Transverse colon (tissue), 4 donors: Measurements from ENCODE around the gene CGRRF1. TPM values are rescaled to one million over a fixed set of nuclear protein-coding genes. Genes with fewer than 3 reads are reported as not detected.

Experiments
- DNase-seq: peaks from one replicate; pipeline ENCODE4 v3.0.0-alpha.2; 2019
- H3K27ac ChIP-seq, 4 donors: fragments of 200-600 bp; sonication (generic); 2 replicates each; pipeline ENCODE4 v1.5.1; 2016 to 2018; ENCODE audit warnings: inconsistent platforms in 4 of 4
- H3K27me3 ChIP-seq: fragments of 200-600 bp; sonication (generic); 2 replicates; pipeline ENCODE4 v1.5.1; 2017; ENCODE audit warnings: inconsistent platforms
- H3K36me3 ChIP-seq, 4 donors: fragments of 200-600 bp; sonication (generic); 2 replicates each; pipeline ENCODE4 v1.5.1; 2017 to 2019; ENCODE audit warnings: inconsistent platforms in 4 of 4
- H3K4me1 ChIP-seq, 4 donors: fragments of 200-600 bp; sonication (generic); 2 replicates each; pipeline ENCODE4 v1.5.1; 2017 to 2020; ENCODE audit warnings: inconsistent platforms in 4 of 4
- H3K4me3 ChIP-seq, 4 donors: fragments of 200-600 bp; sonication (generic); 1 replicate in 1 of 4; 2 replicates in 3 of 4; pipeline versions ENCODE4 v1.5.1 to v1.6.1; 2017 to 2019; ENCODE audit warnings: inconsistent platforms in 4 of 4
- H3K9me3 ChIP-seq, 2 donors: fragments of 200-600 bp; sonication (generic); 2 replicates each; pipeline ENCODE4 v1.5.1; 2017 to 2019; ENCODE audit warnings: inconsistent platforms in 2 of 2
- CTCF ChIP-seq, 5 experiments: fragments of 200-600 bp in 3 of 5; fragments of 450-650 bp in 2 of 5; sonication (generic) in 3 of 5; IDR thresholded peaks; 1 replicate in 2 of 5; 2 replicates in 3 of 5; pipeline ENCODE4 v1.5.1; 2016 to 2017; ENCODE audit warnings: antibody characterized with exemption in 5 of 5, inconsistent platforms in 3 of 5, mild to moderate bottlenecking in 2 of 5, moderate library complexity in 1 of 5
- EP300 ChIP-seq: sonication (generic); formaldehyde crosslinking; IDR thresholded peaks from one replicate; pipeline ENCODE4 v1.6.1; 2017; ENCODE audit warnings: antibody characterized with exemption, low read depth
- POLR2A ChIP-seq: fragments of 450-650 bp; IDR thresholded peaks from one replicate; pipeline ENCODE4 v1.6.1; 2016; ENCODE audit warnings: antibody characterized with exemption, mild to moderate bottlenecking, moderate library complexity
- POLR2AphosphoS5 ChIP-seq, 3 donors: sonication (generic); formaldehyde crosslinking; IDR thresholded peaks; one replicate each; pipeline ENCODE4 v1.6.1; 2016; ENCODE audit warnings: antibody characterized with exemption in 3 of 3
- WGBS, 2 donors: methylation state at CpG; one replicate each; pipeline ENCODE4 v1.1.5; 2018; ENCODE audit warnings: low coverage in 1 of 2; 5-methylcytosine and 5-hydroxymethylcytosine counted together
- in situ Hi-C, 4 donors: fragments of 200-750 bp; cut with MboI; loops; one replicate each; pipeline versions ENCODE4 v1.15.0 to v1.15.1; 2017; ENCODE audit warnings: low sequenced_read_pairs in 3 of 4, low pct_ligation_motif_present in 1 of 4, low pct_unique_long_range_greater_than_20kb in 1 of 4
- intact Hi-C: fragments of 100-400 bp; cut with DNase I; formaldehyde crosslinking; loops from one replicate; pipeline ENCODE4 v1.15.1; 2023; ENCODE audit warnings: low total_unique reads
- total RNA-seq, 4 donors: library from RNA; depleted of rRNA; stranded (reverse); fragments of >200 nt; gene quantifications; one replicate each; pipeline ENCODE4 v1.1.0, GENCODE V29; 2016

The CGRRF1 gene
- total RNA-seq, 4 donors from 2014 or later, result 2.6 to 46.8 (median 18.0) TPM

GRCh38 chr14:54570631-54571415 is 61.1 kb downstream of the CGRRF1 start:
- DNase-seq, result no peak
- no peak overlapping the region for H3K4me3 ChIP-seq
- 67 to 69% methylated on average over 5 of the region's 5 CpGs for WGBS, 2 donors

DNA sequence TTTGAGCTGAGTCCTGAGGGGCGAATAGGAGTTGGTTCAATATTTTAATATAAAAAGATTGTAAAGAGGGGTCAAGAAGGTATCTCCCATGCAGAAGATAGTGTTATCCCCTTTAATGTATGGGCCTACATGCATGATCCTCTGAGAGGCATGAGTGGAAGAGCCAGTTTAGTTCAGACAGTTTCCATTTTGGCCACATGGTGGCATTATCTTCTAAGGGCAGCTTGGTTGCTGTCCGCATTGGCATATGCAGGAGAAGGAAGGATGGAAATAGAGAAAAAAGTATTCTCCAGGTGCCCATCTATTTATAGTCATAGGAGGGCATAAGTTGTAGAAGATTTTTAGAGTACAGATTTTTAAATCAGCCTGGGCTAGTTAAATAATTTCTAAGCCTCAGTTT is 62.6 kb downstream of the CGRRF1 start:
- intact Hi-C loops (no loop called here), in situ Hi-C loops (loop anchor here in 3 of 4 donors (10.0 kb wide), 2 partner anchors 112 to 202 kb away; no protein-coding TSS in a partner anchor)
- no peaks in the 10 kb centered on the region for H3K27me3 ChIP-seq
- H3K27ac ChIP-seq, result no peak overlapping the region
- DNase-seq, result no peak
- no peak overlapping the region for H3K4me3 ChIP-seq
- TF ChIP-seq POLR2AphosphoS5 (IDR thresholded peaks at IDR 0.05) (peak in 1 of 3 donors; percentile 29), POLR2A (no peak), CTCF (IDR thresholded peaks at IDR 0.05) (peak; percentile 20 to 41 (median 27)), EP300 (no peak)
- H3K9me3 ChIP-seq, result no peaks in the 10 kb centered on the region
- H3K4me1 ChIP-seq, result peaks cover 0 to 34% (median 19%) of the 10 kb centered on the region in 4 donors
- H3K36me3 ChIP-seq, result peaks cover 0 to 13% (median 0%) of the 10 kb centered on the region in 4 donors
- 93 to 96% methylated on average over 2 of the region's 2 CpGs for WGBS, 2 donors

More at GRCh38 chr14:54570631-54571415, 61.1 kb downstream of the CGRRF1 start:
- Histone ChIP-seq H3K4me1 (peaks cover 0 to 27% (median 17%) of the 10 kb centered on the region in 4 donors), H3K9me3 (no peaks in the 10 kb centered on the region), H3K27ac (peak overlapping the region; percentile 97 to 99 (median 98)), H3K27me3 (no peaks in the 10 kb centered on the region), H3K36me3 (peaks cover 0 to 13% (median 0%) of the 10 kb centered on the region in 4 donors)
- TF ChIP-seq CTCF (IDR thresholded peaks at IDR 0.05), result no peak
- no peak for TF ChIP-seq POLR2A
- no peak for TF ChIP-seq EP300
- no peak for TF ChIP-seq POLR2AphosphoS5 (IDR thresholded peaks at IDR 0.05)
- in situ Hi-C loops, result loop anchor here in 3 of 4 donors (10.0 kb wide), 2 partner anchors 114 to 204 kb away; no protein-coding TSS in a partner anchor
- intact Hi-C loops, result no loop called here

DNA sequence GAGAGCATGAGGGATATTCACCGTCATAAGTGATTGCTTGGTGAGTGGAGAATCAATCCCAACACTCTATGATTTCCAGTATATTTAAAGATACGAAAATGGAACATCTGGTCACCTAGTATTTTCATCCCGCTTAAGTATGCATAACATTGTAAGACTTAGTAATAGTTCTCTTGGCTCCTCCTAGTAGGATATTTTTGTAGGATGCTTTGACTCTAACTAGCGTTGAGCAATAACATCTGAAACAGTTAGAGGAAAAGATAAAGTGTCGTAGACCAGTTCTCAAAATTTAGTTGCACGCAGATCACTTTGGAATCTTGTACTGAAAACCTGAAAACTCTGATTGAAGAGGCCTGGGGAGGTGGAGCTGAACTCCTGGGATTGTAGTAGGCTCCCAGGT is 64.8 kb downstream of the CGRRF1 start:
- Histone ChIP-seq H3K4me1 (peaks cover 4 to 32% (median 17%) of the 10 kb centered on the region in 4 donors), H3K27me3 (no peaks in the 10 kb centered on the region), H3K27ac (peak overlapping the region in 1 of 4 donors; percentile 6), H3K9me3 (no peaks in the 10 kb centered on the region), H3K4me3 (no peak overlapping the region), H3K36me3 (peaks cover 0 to 13% (median 0%) of the 10 kb centered on the region in 4 donors)
- in situ Hi-C loops (loop anchor here in 3 of 4 donors (10.0 kb wide), 2 partner anchors 110 to 200 kb away; no protein-coding TSS in a partner anchor), intact Hi-C loops (no loop called here)
- no peak for DNase-seq
- 92 to 93% methylated on average over 5 to 6 of the region's 6 CpGs for WGBS, 2 donors
- TF ChIP-seq POLR2A (no peak), CTCF (IDR thresholded peaks at IDR 0.05) (no peak), POLR2AphosphoS5 (IDR thresholded peaks at IDR 0.05) (peak in 1 of 3 donors; percentile 11), EP300 (no peak)

- H3K4me1 ChIP-seq, result peaks cover 0 to 22% (median 7%) of the 10 kb centered on the region in 4 donors
These were observed 67.8 kb downstream of the CGRRF1 start for GRCh38 chr14:54577494-54577893.

More at GRCh38 chr14:54577494-54577893, 67.8 kb downstream of the CGRRF1 start:
- WGBS, 2 donors, result 82% methylated on average over 6 of the region's 6 CpGs; no CpG with 5 or more reads in 1 of the 2 donors
- TF ChIP-seq EP300 (no peak), CTCF (IDR thresholded peaks at IDR 0.05) (no peak), POLR2A (no peak), POLR2AphosphoS5 (IDR thresholded peaks at IDR 0.05) (no peak)
- intact Hi-C loops (no loop called here), in situ Hi-C loops (loop anchor here in 3 of 4 donors (10.0 kb wide), 2 partner anchors 107 to 197 kb away; no protein-coding TSS in a partner anchor)
- Histone ChIP-seq H3K4me3 (no peak overlapping the region), H3K36me3 (peaks cover 0 to 6% (median 0%) of the 10 kb centered on the region in 4 donors), H3K27ac (peak overlapping the region in 3 of 4 donors; percentile 13 to 33 (median 22)), H3K9me3 (no peaks in the 10 kb centered on the region), H3K27me3 (no peaks in the 10 kb centered on the region)
- DNase-seq, result no peak
